Gastroesophageal sphincter (tissue), 4 donors: ENCODE measurements around the gene TXNDC11. TPM values are rescaled to one million over a fixed set of nuclear protein-coding genes. Genes with fewer than 3 reads are reported as not detected.

Source experiments
- ATAC-seq: fragments of 150-250 bp; one replicate; pipeline ENCODE4 v1.9.1; 2016; ENCODE audit warnings: mild to moderate bottlenecking, moderate library complexity
- H3K27ac ChIP-seq, 4 donors: fragments of 200-600 bp; sonication (generic) in 3 of 4; 1 replicate in 3 of 4; 2 replicates in 1 of 4; pipeline ENCODE4 v1.5.1; 2016 to 2019
- H3K27me3 ChIP-seq: fragments of 200-600 bp; sonication (generic); one replicate; pipeline ENCODE4 v1.5.1; 2019
- H3K36me3 ChIP-seq, 2 donors: fragments of 200-600 bp; sonication (generic); one replicate each; pipeline ENCODE4 v1.5.1; 2019; ENCODE audit warnings: control low read depth in 1 of 2
- H3K4me1 ChIP-seq, 3 donors: fragments of 200-600 bp; sonication (generic); 1 replicate in 2 of 3; 2 replicates in 1 of 3; pipeline ENCODE4 v1.5.1; 2016 to 2019; ENCODE audit warnings: control low read depth in 2 of 3
- H3K4me3 ChIP-seq, 2 donors: fragments of 200-600 bp; sonication (generic); one replicate each; pipeline ENCODE4 v1.5.1; 2019; ENCODE audit warnings: mild to moderate bottlenecking in 1 of 2, moderate library complexity in 1 of 2
- H3K9me3 ChIP-seq, 3 donors: fragments of 200-600 bp; sonication (generic); one replicate each; pipeline ENCODE4 v1.5.1; 2017 to 2019; ENCODE audit warnings: control low read depth in 2 of 3
- CTCF ChIP-seq, 4 experiments: fragments of 200-600 bp in 2 of 4; fragments of 450-650 bp in 2 of 4; sonication (generic) in 1 of 4; IDR thresholded peaks; one replicate each; pipeline ENCODE4 v1.5.1; 2017 to 2019; ENCODE audit warnings: antibody characterized with exemption in 4 of 4, mild to moderate bottlenecking in 2 of 4, moderate library complexity in 2 of 4
- EP300 ChIP-seq: sonication (generic); formaldehyde crosslinking; IDR thresholded peaks from one replicate; pipeline ENCODE4 v1.6.1; 2017; ENCODE audit warnings: antibody characterized with exemption, mild to moderate bottlenecking
- POLR2A ChIP-seq, 2 donors: fragments of 450-650 bp; IDR thresholded peaks; one replicate each; pipeline ENCODE4 v1.6.1; 2017; ENCODE audit warnings: antibody characterized with exemption in 2 of 2, mild to moderate bottlenecking in 2 of 2, moderate library complexity in 1 of 2
- POLR2AphosphoS5 ChIP-seq: sonication (generic); formaldehyde crosslinking; IDR thresholded peaks from one replicate; pipeline ENCODE4 v1.6.1; 2017; ENCODE audit warnings: antibody characterized with exemption
- WGBS, 2 donors: methylation state at CpG; one replicate each; pipeline ENCODE4 v1.1.5; 2018; ENCODE audit warnings: low coverage in 1 of 2; 5-methylcytosine and 5-hydroxymethylcytosine counted together
- total RNA-seq, 4 donors: library from RNA; depleted of rRNA; stranded (reverse); fragments of >200 nt; gene quantifications; one replicate each; pipeline ENCODE4 v1.1.0, GENCODE V29; 2016

The TXNDC11 gene
- total RNA-seq, 4 donors from 2014 or later, result 30.2 to 53.5 (median 46.4) TPM

- Histone ChIP-seq H3K4me3 (peak within 1 kb of the TSS; percentile 47 to 95), H3K27me3 (no peaks in the 10 kb centered on the region), H3K27ac (peak within 1 kb of the TSS; percentile 7 to 92 (median 82)), H3K9me3 (no peaks in the 10 kb centered on the region), H3K4me1 (peaks cover 0 to 50% (median 34%) of the 10 kb centered on the region in 3 donors), H3K36me3 (no peaks in the 10 kb centered on the region)
- ATAC-seq, result peak; percentile 94
- TF ChIP-seq POLR2A (IDR thresholded peaks at IDR 0.05) (peak; percentile 21 to 51), CTCF (IDR thresholded peaks at IDR 0.05) (no peak), POLR2AphosphoS5 (no peak), EP300 (no peak)
- 12 to 19% methylated on average over 5 to 6 of the region's 93 CpGs for WGBS, 2 donors
Measured at GRCh38 chr16:11667824-11668622, 74.6 kb downstream of the TXNDC11 start, which contains the start of gene SNN. Gene SNN (plus strand): TSS chr16:11668455. CDS start chr16:11676060, 7,605 bp downstream.

GRCh38 chr16:11667221-11667823 is 75.3 kb downstream of the TXNDC11 start:
- TF ChIP-seq POLR2AphosphoS5, result no peak
- no peak for TF ChIP-seq POLR2A (IDR thresholded peaks at IDR 0.05)
- TF ChIP-seq CTCF (IDR thresholded peaks at IDR 0.05), result no peak
- no peak for TF ChIP-seq EP300
- ATAC-seq, result no peak
- peak overlapping the region in 1 of 2 donors; percentile 95 for H3K4me3 ChIP-seq
- 50 to 85% methylated on average over 2 to 3 of the region's 11 CpGs for WGBS, 2 donors
- H3K27ac ChIP-seq, result peak overlapping the region in 3 of 4 donors; percentile 73 to 83 (median 78)
- no peaks in the 10 kb centered on the region for H3K9me3 ChIP-seq
- no peaks in the 10 kb centered on the region for H3K36me3 ChIP-seq
- H3K27me3 ChIP-seq, result no peaks in the 10 kb centered on the region
- peaks cover 0 to 43% (median 30%) of the 10 kb centered on the region in 3 donors for H3K4me1 ChIP-seq

DNA sequence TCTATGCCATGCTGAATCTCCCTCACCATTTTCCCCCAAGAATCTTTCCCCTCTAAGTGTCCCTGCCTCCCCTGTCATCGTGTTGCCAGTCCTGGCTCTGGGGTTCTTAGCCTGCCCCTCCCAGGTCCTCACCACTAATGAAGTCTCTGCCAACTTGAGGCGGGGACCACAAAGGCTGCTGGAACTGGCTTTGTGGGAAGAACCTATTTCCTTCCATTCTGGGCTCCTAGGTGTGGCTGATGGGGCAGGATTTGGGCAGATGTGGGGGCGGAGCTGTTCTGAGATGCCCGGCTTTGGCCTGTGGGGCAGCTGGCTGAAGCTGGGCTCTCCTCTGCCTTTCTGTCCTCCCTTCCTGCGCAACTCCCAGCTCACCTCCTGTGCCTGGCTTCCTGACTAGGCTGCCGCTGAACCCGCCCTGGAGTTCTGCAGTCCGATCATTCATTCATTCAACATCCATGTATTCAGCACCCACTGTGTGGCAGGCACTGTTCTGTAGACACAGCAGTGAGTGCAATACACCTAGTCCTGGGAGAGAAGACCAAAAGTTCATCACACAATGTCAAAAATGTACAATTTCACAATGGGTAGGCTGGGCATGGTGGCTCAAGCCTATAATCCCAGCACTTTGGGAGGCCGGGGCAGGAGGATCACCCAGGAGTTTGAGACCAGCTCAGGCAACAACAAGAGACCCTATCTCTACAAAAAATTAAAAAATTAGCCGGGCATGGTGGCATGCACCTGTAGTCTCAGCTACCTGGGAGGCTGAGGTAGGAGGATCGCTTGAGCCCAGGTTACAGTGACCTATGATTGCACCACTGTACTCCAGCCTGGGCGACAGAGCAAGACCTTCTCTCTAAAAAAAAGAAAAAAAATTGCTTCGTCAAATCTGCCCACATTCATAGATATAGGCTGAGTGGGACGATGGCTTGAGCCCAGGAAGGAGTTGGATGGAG is 76.3 kb downstream of the TXNDC11 start:
- no peaks in the 10 kb centered on the region for H3K9me3 ChIP-seq
- peak overlapping the region in 1 of 4 donors; percentile 73 for H3K27ac ChIP-seq
- peaks cover 0 to 33% (median 20%) of the 10 kb centered on the region in 3 donors for H3K4me1 ChIP-seq
- ATAC-seq, result no peak
- H3K27me3 ChIP-seq, result no peaks in the 10 kb centered on the region
- H3K4me3 ChIP-seq, result no peak overlapping the region
- no peaks in the 10 kb centered on the region for H3K36me3 ChIP-seq
- TF ChIP-seq POLR2A (IDR thresholded peaks at IDR 0.05) (no peak), CTCF (IDR thresholded peaks at IDR 0.05) (no peak), POLR2AphosphoS5 (no peak), EP300 (no peak)
- WGBS, 2 donors, result 79% methylated on average over 4 of the region's 14 CpGs

- Histone ChIP-seq H3K4me1 (peaks cover 0 to 20% (median 9%) of the 10 kb centered on the region in 3 donors), H3K4me3 (no peak overlapping the region), H3K9me3 (no peaks in the 10 kb centered on the region), H3K27ac (no peak overlapping the region), H3K36me3 (no peaks in the 10 kb centered on the region), H3K27me3 (no peaks in the 10 kb centered on the region)
- WGBS, 2 donors, result 40% methylated on average over 1 of the region's 11 CpGs; no CpG with 5 or more reads in 1 of the 2 donors
- ATAC-seq, result no peak
- TF ChIP-seq EP300 (no peak), POLR2AphosphoS5 (no peak), POLR2A (IDR thresholded peaks at IDR 0.05) (no peak), CTCF (IDR thresholded peaks at IDR 0.05) (no peak)
Measured at GRCh38 chr16:11665071-11665491, 77.6 kb downstream of the TXNDC11 start.
